A673 (cell line): ENCODE measurements around the gene TESK2.

Experiments
- CTCF ChIP-seq: fragments of 300-800, 200-600 bp; sonication (generic); conservative IDR thresholded peaks from 2 replicates; pipeline ENCODE4 v1.5.1; 2017; ENCODE audit warnings: low read depth, mild to moderate bottlenecking, antibody characterized with exemption, low read length, moderate library complexity, mixed read lengths
- EZH2 ChIP-seq: fragments of 200-600 bp; sonication (generic); IDR thresholded peaks from 2 replicates; pipeline ENCODE4 v1.6.1; 2017; ENCODE audit warnings: borderline replicate concordance, low read depth, mild to moderate bottlenecking, mixed read lengths, antibody characterized with exemption, low read length; ENCODE audit not compliant: poor library complexity, severe bottlenecking

DNA sequence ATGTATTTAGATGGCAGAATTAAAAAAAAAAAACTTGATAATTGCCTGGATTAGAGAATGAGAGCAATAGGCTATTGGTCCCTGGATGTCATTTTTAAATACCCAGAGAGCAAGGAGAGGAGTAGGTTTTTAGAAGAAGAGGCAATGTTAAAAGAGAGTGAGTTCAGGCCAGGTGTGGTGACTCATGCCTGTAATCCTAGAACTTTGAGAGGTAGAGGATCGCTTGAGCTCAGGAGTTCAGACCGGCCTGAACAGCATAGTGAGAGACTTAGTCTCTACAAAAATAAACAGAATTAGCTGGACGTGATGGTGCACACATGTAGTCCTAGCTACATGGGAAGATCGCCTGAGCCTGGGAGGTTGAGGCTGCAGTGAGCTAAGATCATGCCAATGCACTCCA, 134.8 kb downstream of the TESK2 start:
- TF ChIP-seq CTCF: no peak
- TF ChIP-seq EZH2: no peak
